PC-9 (cell line): ENCODE measurements around the gene GATC.

ENCODE experiments used
- EZH2 ChIP-seq: fragments of 200-600 bp; sonication (generic); IDR thresholded peaks from 2 replicates; pipeline ENCODE4 v1.8.0; 2017; ENCODE audit warnings: antibody characterized with exemption, low read depth
- TF ChIP-seq, protein P1 (sequence below): fragments of 200-600 bp; sonication (generic); conservative IDR thresholded peaks from 2 replicates; pipeline ENCODE4 v1.6.1; 2017; ENCODE audit warnings: mixed run types, antibody characterized with exemption, mild to moderate bottlenecking, moderate library complexity

DNA sequence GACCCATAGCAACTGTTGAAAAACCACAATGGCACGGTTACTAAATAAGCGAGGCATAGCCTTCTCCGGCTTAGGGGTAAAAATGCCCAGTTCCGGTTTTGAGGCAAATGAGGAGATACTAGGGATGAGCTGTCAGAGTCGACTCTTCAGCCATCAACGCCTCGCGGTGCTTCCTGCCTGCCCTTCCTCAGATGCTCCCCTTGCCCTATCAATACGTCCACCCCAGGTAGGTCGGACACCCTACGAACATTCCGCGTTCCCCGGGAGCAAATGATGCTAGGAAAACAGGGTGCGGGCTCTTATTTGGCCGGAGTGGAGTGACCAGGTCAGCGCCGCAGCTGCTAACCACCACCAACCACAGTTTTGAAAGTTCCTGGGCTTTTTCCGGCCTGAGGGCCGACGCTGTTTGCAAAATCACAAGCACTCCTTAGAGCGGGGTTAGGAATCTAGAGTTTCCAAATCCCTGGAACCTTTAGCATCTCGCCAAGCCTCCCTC lies 22.1 kb downstream of the GATC start:
- TF ChIP-seq, protein P1, sequence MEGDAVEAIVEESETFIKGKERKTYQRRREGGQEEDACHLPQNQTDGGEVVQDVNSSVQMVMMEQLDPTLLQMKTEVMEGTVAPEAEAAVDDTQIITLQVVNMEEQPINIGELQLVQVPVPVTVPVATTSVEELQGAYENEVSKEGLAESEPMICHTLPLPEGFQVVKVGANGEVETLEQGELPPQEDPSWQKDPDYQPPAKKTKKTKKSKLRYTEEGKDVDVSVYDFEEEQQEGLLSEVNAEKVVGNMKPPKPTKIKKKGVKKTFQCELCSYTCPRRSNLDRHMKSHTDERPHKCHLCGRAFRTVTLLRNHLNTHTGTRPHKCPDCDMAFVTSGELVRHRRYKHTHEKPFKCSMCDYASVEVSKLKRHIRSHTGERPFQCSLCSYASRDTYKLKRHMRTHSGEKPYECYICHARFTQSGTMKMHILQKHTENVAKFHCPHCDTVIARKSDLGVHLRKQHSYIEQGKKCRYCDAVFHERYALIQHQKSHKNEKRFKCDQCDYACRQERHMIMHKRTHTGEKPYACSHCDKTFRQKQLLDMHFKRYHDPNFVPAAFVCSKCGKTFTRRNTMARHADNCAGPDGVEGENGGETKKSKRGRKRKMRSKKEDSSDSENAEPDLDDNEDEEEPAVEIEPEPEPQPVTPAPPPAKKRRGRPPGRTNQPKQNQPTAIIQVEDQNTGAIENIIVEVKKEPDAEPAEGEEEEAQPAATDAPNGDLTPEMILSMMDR = no peak
- TF ChIP-seq EZH2 = no peak
